Liver (tissue), 9 donors: ENCODE data around the gene RNASE12. TPM values are rescaled to one million over a fixed set of nuclear protein-coding genes. Genes with fewer than 3 reads are reported as not detected.

ENCODE experiments used
- DNase-seq: peaks from one replicate; pipeline ENCODE4 v3.0.0-alpha.2; 2017; ENCODE audit warnings: low spot score
- H3K27ac ChIP-seq, 2 donors: one replicate each; pipeline ENCODE4 v1.7.0; 2013; ENCODE audit warnings: inconsistent platforms in 2 of 2, low read length in 2 of 2, control low read depth in 1 of 2, low read depth in 1 of 2, mild to moderate bottlenecking in 1 of 2
- H3K27me3 ChIP-seq, 4 donors: one replicate each; pipeline versions ENCODE4 v1.6.1 to v1.7.0; 2013; ENCODE audit warnings: low read length in 3 of 4, inconsistent platforms in 1 of 4, mild to moderate bottlenecking in 1 of 4, moderate library complexity in 1 of 4; ENCODE audit not compliant: control insufficient read depth in 4 of 4, insufficient read depth in 4 of 4
- H3K36me3 ChIP-seq, 4 donors: one replicate each; pipeline versions ENCODE4 v1.6.1 to v1.7.0; 2013; ENCODE audit warnings: low read length in 3 of 4, mild to moderate bottlenecking in 3 of 4, low read depth in 1 of 4, moderate library complexity in 1 of 4; ENCODE audit not compliant: control insufficient read depth in 4 of 4, insufficient read depth in 3 of 4
- H3K4me1 ChIP-seq, 4 donors: one replicate each; pipeline versions ENCODE4 v1.6.1 to v1.7.0; 2013; ENCODE audit warnings: low read length in 3 of 4, mild to moderate bottlenecking in 3 of 4, moderate library complexity in 1 of 4; ENCODE audit not compliant: control insufficient read depth in 4 of 4, insufficient read depth in 4 of 4
- H3K4me3 ChIP-seq, 3 donors: one replicate each; pipeline versions ENCODE4 v1.6.1 to v1.7.0; 2013; ENCODE audit warnings: low read length in 3 of 3, control low read depth in 1 of 3, low read depth in 1 of 3, mild to moderate bottlenecking in 1 of 3
- H3K9ac ChIP-seq, 2 donors: one replicate each; pipeline ENCODE4 v1.7.0; 2013; ENCODE audit warnings: low read length in 2 of 2, mild to moderate bottlenecking in 2 of 2, moderate library complexity in 2 of 2, control low read depth in 1 of 2, low read depth in 1 of 2
- H3K9me3 ChIP-seq, 4 donors: one replicate each; pipeline versions ENCODE4 v1.6.1 to v1.7.0; 2013; ENCODE audit warnings: low read length in 3 of 4; ENCODE audit not compliant: control insufficient read depth in 4 of 4
- EGR1 ChIP-seq, 2 donors: IDR thresholded peaks; 2 replicates each; pipeline ENCODE4 v1.6.1; 2016 to 2018; ENCODE audit warnings: antibody characterized with exemption in 2 of 2, low read depth in 2 of 2
- FOXA1 ChIP-seq: IDR thresholded peaks from 2 replicates; pipeline ENCODE4 v1.6.1; 2016; ENCODE audit warnings: antibody characterized with exemption
- FOXA2 ChIP-seq: IDR thresholded peaks from 2 replicates; pipeline ENCODE4 v1.6.1; 2016; ENCODE audit warnings: antibody characterized with exemption
- HNF4A ChIP-seq, 2 donors: conservative IDR thresholded peaks; 2 replicates each; pipeline ENCODE4 v1.6.1; 2016; ENCODE audit warnings: antibody characterized with exemption in 2 of 2, mild to moderate bottlenecking in 2 of 2
- HNF4G ChIP-seq: IDR thresholded peaks from 2 replicates; pipeline ENCODE4 v1.6.1; 2016; ENCODE audit warnings: antibody characterized with exemption
- JUND ChIP-seq, 2 donors: IDR thresholded peaks; 2 replicates each; pipeline ENCODE4 v1.6.1; 2016; ENCODE audit warnings: antibody characterized with exemption in 2 of 2
- NR2F2 ChIP-seq: IDR thresholded peaks from 2 replicates; pipeline ENCODE4 v1.6.1; 2016; ENCODE audit warnings: antibody characterized with exemption
- RAD21 ChIP-seq, 2 donors: IDR thresholded peaks; 2 replicates each; pipeline ENCODE4 v1.6.1; 2016; ENCODE audit warnings: antibody characterized with exemption in 2 of 2, mild to moderate bottlenecking in 2 of 2
- SP1 ChIP-seq: IDR thresholded peaks from 2 replicates; pipeline ENCODE4 v1.6.1; 2018; ENCODE audit warnings: antibody characterized with exemption, mild to moderate bottlenecking
- TAF1 ChIP-seq: conservative IDR thresholded peaks from 2 replicates; pipeline ENCODE4 v1.6.1; 2016; ENCODE audit warnings: antibody characterized with exemption, mild to moderate bottlenecking
- WGBS: extraction: QIAGEN DNeasy Blood & Tissue Kit; methylation state at CpG from one replicate; pipeline ENCODE4 v1.1.7; 2013; 5-methylcytosine and 5-hydroxymethylcytosine counted together
- polyA plus RNA-seq, 2 donors: library from polyadenylated mRNA; stranded (reverse) in 1 of 2; unstranded in 1 of 2; fragments of 200-250 nt in 1 of 2; fragments of >200 nt in 1 of 2; fragmentation: Nextera tagmentation in 1 of 2; extraction: Ambion mirVana in 1 of 2; gene quantifications; one replicate each; pipeline versions ENCODE4 v1.2.1 to v1.2.3, GENCODE V29; 2013 to 2015
- total RNA-seq, 2 donors: library from RNA; depleted of rRNA; stranded (reverse); fragments of >200 nt; gene quantifications; one replicate each; pipeline ENCODE4 v1.2.3, GENCODE V29; 2014
- TF ChIP-seq, protein P1 (sequence below): IDR thresholded peaks from 2 replicates; pipeline ENCODE4 v1.6.1; 2016; ENCODE audit warnings: antibody characterized with exemption, mild to moderate bottlenecking
- TF ChIP-seq, protein P2 (sequence below): fragments of 150-350 bp; IDR thresholded peaks from 2 replicates; pipeline ENCODE4 v1.5.1; 2017; ENCODE audit warnings: improper control_type of control experiment, low read depth, low read length; ENCODE audit not compliant: missing input control
- TF ChIP-seq, protein P3 (sequence below): IDR thresholded peaks from 2 replicates; pipeline ENCODE4 v1.6.1; 2016; ENCODE audit warnings: antibody characterized with exemption
- donor health status: healthy.
- donor health status: healthy.
- donor health status: healthy.
- donor health status: healthy.
- donor health status: healthy.

RNASE12 gene
- total and polyA plus RNA-seq, 4 donors = not detected

DNA sequence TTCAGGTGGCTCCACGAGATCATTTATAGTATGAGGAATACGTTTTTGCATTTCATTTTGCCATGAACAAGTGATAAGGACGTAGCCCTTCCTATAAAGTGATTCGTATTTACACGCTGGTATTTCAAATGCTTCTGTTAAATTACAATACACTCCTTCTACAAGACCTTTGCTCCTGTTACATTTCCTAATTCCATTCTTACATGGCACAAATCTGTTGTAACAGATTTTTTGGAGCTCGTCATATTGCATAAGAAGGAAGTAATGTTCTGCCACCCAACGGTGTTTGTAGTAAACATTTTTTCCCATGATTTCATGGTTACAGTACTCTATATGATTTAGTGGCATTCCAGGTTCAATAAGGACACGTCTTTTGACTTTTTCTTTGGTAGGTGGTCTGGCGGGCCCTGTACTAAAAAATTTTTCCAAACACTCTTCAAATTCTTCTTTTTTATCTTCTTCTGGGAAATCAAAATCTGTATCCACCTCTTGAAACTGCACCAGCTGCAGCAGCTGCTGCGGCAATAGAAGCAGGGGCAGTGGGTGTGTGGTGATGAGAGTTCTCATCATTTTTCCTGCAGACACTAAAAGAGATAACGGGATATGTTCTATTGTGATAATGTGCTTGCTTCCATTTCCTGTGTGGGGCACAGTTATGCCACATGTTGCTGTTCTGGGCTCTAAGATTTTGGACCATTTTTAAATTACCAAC lies 34.5 kb downstream of the RNASE12 start:
- TF ChIP-seq, protein P1, sequence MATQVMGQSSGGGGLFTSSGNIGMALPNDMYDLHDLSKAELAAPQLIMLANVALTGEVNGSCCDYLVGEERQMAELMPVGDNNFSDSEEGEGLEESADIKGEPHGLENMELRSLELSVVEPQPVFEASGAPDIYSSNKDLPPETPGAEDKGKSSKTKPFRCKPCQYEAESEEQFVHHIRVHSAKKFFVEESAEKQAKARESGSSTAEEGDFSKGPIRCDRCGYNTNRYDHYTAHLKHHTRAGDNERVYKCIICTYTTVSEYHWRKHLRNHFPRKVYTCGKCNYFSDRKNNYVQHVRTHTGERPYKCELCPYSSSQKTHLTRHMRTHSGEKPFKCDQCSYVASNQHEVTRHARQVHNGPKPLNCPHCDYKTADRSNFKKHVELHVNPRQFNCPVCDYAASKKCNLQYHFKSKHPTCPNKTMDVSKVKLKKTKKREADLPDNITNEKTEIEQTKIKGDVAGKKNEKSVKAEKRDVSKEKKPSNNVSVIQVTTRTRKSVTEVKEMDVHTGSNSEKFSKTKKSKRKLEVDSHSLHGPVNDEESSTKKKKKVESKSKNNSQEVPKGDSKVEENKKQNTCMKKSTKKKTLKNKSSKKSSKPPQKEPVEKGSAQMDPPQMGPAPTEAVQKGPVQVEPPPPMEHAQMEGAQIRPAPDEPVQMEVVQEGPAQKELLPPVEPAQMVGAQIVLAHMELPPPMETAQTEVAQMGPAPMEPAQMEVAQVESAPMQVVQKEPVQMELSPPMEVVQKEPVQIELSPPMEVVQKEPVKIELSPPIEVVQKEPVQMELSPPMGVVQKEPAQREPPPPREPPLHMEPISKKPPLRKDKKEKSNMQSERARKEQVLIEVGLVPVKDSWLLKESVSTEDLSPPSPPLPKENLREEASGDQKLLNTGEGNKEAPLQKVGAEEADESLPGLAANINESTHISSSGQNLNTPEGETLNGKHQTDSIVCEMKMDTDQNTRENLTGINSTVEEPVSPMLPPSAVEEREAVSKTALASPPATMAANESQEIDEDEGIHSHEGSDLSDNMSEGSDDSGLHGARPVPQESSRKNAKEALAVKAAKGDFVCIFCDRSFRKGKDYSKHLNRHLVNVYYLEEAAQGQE = no peak
- no peak for TF ChIP-seq FOXA2
- H3K27me3 ChIP-seq = no peaks in the 10 kb centered on the region
- H3K9me3 ChIP-seq = no peaks in the 10 kb centered on the region
- no peaks in the 10 kb centered on the region for H3K4me1 ChIP-seq
- no peak overlapping the region for H3K9ac ChIP-seq
- H3K27ac ChIP-seq = no peak overlapping the region
- H3K36me3 ChIP-seq = no peaks in the 10 kb centered on the region
- DNase-seq = no peak
- no peak overlapping the region for H3K4me3 ChIP-seq
- 74% methylated on average over 11 of the region's 11 CpGs for WGBS

DNA sequence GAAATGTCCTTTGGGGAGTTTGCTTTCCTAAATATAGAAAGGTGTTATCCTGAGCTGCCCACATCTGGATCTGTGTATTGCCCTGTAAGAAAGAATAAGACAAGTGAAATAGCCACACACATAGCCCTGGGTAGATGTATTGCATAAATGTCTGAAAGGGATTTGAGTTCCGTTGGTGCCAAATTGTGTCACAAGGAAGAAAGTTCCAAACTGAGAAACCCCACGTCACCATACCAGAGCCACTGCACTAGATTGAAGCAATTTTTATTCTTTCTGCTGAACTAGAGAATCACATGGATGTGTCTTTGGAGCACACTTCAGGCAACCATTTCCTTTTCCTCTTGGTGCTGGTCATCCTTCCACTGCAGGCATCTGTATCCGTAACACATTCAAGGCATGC lies 35.3 kb downstream of the RNASE12 start:
- H3K36me3 ChIP-seq = no peaks in the 10 kb centered on the region
- H3K27me3 ChIP-seq = no peaks in the 10 kb centered on the region
- H3K4me3 ChIP-seq = no peak overlapping the region
- no peaks in the 10 kb centered on the region for H3K4me1 ChIP-seq
- 81% methylated on average over 3 of the region's 3 CpGs for WGBS
- no peak for DNase-seq
- H3K9ac ChIP-seq = no peak overlapping the region
- H3K9me3 ChIP-seq = no peaks in the 10 kb centered on the region
- H3K27ac ChIP-seq = no peak overlapping the region
- no peak for TF ChIP-seq SP1
- TF ChIP-seq HNF4A (conservative IDR thresholded peaks at IDR 0.05) = no peak
- no peak for TF ChIP-seq EGR1 (IDR thresholded peaks at IDR 0.05; ENCODE audit: low read depth in 2 of 2)
- TF ChIP-seq, protein P2, sequence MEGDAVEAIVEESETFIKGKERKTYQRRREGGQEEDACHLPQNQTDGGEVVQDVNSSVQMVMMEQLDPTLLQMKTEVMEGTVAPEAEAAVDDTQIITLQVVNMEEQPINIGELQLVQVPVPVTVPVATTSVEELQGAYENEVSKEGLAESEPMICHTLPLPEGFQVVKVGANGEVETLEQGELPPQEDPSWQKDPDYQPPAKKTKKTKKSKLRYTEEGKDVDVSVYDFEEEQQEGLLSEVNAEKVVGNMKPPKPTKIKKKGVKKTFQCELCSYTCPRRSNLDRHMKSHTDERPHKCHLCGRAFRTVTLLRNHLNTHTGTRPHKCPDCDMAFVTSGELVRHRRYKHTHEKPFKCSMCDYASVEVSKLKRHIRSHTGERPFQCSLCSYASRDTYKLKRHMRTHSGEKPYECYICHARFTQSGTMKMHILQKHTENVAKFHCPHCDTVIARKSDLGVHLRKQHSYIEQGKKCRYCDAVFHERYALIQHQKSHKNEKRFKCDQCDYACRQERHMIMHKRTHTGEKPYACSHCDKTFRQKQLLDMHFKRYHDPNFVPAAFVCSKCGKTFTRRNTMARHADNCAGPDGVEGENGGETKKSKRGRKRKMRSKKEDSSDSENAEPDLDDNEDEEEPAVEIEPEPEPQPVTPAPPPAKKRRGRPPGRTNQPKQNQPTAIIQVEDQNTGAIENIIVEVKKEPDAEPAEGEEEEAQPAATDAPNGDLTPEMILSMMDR = no peak
- no peak for TF ChIP-seq NR2F2
- no peak for TF ChIP-seq HNF4G

DNA sequence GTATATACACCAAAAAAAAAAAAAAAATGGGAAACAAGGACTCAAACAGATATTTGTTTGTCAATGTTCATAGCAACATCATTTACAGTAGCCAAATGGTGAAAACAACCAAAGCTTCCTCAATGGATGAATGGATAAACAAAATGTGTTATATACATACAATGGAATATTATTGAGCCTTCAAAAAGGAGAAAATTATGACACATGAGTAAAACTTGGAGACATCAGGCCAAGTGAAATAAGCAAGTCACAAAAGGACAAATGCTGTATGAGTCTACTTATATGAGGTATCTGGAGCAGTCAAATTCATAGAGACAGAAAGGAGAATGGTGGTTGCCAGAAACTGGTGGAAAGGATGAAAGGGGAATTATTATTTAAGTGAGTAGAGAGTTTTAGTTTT lies 38.2 kb downstream of the RNASE12 start:
- no peaks in the 10 kb centered on the region for H3K36me3 ChIP-seq
- TF ChIP-seq TAF1 = no peak
- no peak for TF ChIP-seq RAD21 (IDR thresholded peaks at IDR 0.05)
- TF ChIP-seq, protein P3, sequence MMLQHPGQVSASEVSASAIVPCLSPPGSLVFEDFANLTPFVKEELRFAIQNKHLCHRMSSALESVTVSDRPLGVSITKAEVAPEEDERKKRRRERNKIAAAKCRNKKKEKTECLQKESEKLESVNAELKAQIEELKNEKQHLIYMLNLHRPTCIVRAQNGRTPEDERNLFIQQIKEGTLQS = no peak
- TF ChIP-seq HNF4G = no peak
- TF ChIP-seq, protein P1 = no peak
- no peak for TF ChIP-seq FOXA1
- TF ChIP-seq NR2F2 = no peak
- no peak for TF ChIP-seq HNF4A (conservative IDR thresholded peaks at IDR 0.05)
- TF ChIP-seq JUND (IDR thresholded peaks at IDR 0.05) = no peak
- no peak for TF ChIP-seq EGR1 (IDR thresholded peaks at IDR 0.05; ENCODE audit: low read depth in 2 of 2)
- no peak overlapping the region for H3K27ac ChIP-seq
- no peaks in the 10 kb centered on the region for H3K27me3 ChIP-seq
- no peak overlapping the region for H3K4me3 ChIP-seq
- H3K4me1 ChIP-seq = no peaks in the 10 kb centered on the region
- no peak overlapping the region for H3K9ac ChIP-seq
- no peaks in the 10 kb centered on the region for H3K9me3 ChIP-seq
- no peak for DNase-seq
